HL-60 (cell line): ENCODE results near the gene CEACAM6.
"Not testable (repeated sequence)": the region's sequence is repeated elsewhere in the genome, so short reads cannot be mapped to it uniquely, and the experiment has no call there.

ENCODE experiments used
- DNase-seq, 2 experiments: peaks; one replicate each; pipeline ENCODE4 v3.0.0-alpha.2; 2010 to 2020; ENCODE audit warnings: low read depth in 1 of 2, low spot score in 1 of 2
- H3K27ac ChIP-seq: fragments of 250-450 bp; sonication (Bioruptor Pico); replicated peaks from 2 replicates; pipeline ENCODE4 v1.5.1; 2020; ENCODE audit warnings: mild to moderate bottlenecking, moderate library complexity
- H3K27me3 ChIP-seq: fragments of 250-450 bp; sonication (Bioruptor Pico); 2 replicates; pipeline ENCODE4 v1.5.1; 2021; ENCODE audit warnings: mild to moderate bottlenecking, moderate library complexity; ENCODE audit not compliant: insufficient read depth, poor library complexity, severe bottlenecking
- H3K4me3 ChIP-seq: replicated peaks from 2 replicates; pipeline ENCODE4 v1.5.1; 2011; ENCODE audit warnings: mild to moderate bottlenecking, control low read depth, low read length; ENCODE audit not compliant: insufficient read depth
- CTCF ChIP-seq: IDR thresholded peaks from one replicate; pipeline ENCODE4 v1.5.1; 2011; ENCODE audit warnings: low read length, control low read depth, inconsistent platforms; ENCODE audit not compliant: insufficient read depth
- GABPA ChIP-seq: IDR thresholded peaks from 2 replicates; pipeline ENCODE4 v1.6.1; 2012; ENCODE audit warnings: low read depth
- POLR2AphosphoS5 ChIP-seq: IDR thresholded peaks from 2 replicates; pipeline ENCODE4 v1.6.1; 2012; ENCODE audit warnings: low read depth
- REST ChIP-seq: IDR thresholded peaks from 2 replicates; pipeline ENCODE4 v1.6.1; 2012; ENCODE audit warnings: low read depth; ENCODE audit not compliant: insufficient replicate concordance
- SPI1 ChIP-seq: IDR thresholded peaks from 2 replicates; pipeline ENCODE4 v1.6.1; 2012; ENCODE audit warnings: low read depth, mild to moderate bottlenecking, borderline replicate concordance

Gene CEACAM6

DNA sequence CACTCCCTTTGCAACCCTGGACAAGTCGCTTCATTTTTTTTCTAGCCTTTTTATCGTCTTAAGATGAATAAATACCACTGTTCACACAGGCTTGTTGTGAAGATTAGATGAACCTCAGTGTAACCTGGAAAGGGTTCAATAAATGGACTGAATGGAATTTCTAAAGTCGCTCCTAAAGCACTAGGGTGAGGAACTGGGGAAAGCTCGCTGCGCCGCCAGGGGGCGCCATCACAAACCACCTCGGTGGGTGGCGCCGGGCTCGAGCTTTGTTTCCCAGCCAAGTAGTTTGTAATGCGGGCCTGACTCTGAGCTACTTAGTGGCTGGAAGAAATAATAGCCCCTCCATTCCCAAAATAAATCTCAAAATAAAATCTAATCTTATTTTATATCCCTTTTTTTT lies 2.2 kb upstream of the CEACAM6 start:
- H3K27me3 ChIP-seq = no peaks in the 10 kb centered on the region
- DNase-seq = peak; percentile 31 to 76
- TF ChIP-seq SPI1 (peak; percentile 46; the same call in 1 of the 2 replicates), CTCF (peak; percentile 59), POLR2AphosphoS5 (no peak)
- no peak overlapping the region for H3K4me3 ChIP-seq
- peak overlapping the region; percentile 18 for H3K27ac ChIP-seq

DNA sequence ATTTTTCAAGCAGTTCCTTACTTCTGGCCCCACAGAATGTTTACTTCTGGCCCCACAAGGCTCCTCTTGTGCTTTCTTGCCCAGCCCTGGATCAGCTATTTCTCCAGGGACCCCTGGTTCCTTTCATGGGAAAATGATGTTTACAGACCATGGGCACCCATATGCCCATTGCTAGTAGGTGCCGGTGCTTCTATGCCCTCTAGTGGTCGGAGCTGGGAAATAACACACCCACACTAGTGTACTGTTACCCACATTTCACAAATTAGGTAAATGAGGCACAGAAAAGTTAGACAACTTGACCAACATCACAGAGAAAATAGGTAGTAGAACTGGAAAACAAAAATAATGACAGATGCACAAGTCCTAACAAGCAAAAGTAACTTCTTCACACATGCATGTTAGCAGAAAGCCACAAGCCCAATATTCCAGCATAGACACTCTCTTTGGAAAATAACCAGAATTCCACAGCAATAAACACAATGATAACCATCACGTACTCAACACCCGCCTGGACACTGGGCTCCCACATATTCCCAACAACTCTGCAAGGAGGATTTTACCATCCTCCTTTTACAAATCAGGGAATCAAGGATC lies 1.3 kb upstream of the CEACAM6 start:
- Histone ChIP-seq H3K27ac (peak overlapping the region; percentile 14; the same call in 1 of the 2 replicates), H3K4me3 (no peak overlapping the region), H3K27me3 (no peaks in the 10 kb centered on the region)
- DNase-seq = peak; percentile 28 to 80
- TF ChIP-seq REST (no peak), POLR2AphosphoS5 (no peak), CTCF (peak; percentile 45), GABPA (no peak), SPI1 (no peak)

DNA sequence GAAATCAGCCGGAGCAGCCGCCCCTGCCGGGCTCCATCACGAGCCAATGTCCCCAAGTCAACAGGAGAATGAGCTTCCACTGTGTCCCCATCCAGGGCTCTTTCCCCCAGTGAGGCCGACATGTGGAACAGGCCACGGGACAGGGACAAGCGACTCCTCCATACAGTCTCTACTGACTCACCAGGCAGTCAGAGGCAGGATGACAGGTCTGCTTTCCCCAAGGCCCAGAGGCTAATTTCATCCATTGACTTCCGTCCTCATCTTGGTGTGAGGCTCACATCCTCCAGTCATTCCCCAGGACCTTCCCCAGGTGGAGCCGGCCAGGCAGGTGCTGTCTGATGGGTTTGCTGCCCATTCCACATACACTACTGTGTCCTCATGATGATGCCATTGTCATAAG lies 3.5 kb downstream of the CEACAM6 start:
- TF ChIP-seq SPI1 (no peak), POLR2AphosphoS5 (no peak)

GRCh38 chr19:41767115-41767514 lies 11.8 kb downstream of the CEACAM6 start:
- no peaks in the 10 kb centered on the region for H3K27me3 ChIP-seq
- H3K27ac ChIP-seq = no peak overlapping the region
- no peak overlapping the region for H3K4me3 ChIP-seq
- no peak for TF ChIP-seq SPI1
- no peak for DNase-seq

More for the DNA sequence above, 3.5 kb downstream of the CEACAM6 start:
- no peak for DNase-seq
- Histone ChIP-seq H3K27ac (peak overlapping the region; percentile 74), H3K27me3 (no peaks in the 10 kb centered on the region), H3K4me3 (peak overlapping the region; percentile 38)

- not testable (repeated sequence) for H3K27me3 ChIP-seq, H3K4me3 ChIP-seq, DNase-seq, H3K27ac ChIP-seq
Observed at GRCh38 chr19:41768105-41768504, 12.8 kb downstream of the CEACAM6 start.

DNA sequence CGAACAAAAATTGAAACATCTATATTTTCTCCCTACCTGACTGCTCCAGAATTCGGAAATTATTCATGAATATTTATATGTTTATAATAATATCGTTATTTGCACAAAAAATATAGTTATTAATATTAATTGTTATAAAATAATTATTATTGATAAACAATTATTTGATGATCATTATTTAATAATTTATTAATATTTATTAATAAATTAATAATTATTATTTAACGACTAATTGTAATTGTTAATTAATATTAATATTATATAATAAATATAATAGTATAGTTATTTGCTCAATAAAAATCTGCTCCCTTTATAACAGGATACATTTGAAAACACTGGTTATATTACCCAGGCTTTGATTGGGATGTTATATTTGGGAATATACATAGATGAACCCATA lies 14.3 kb downstream of the CEACAM6 start:
- H3K27me3 ChIP-seq = no peaks in the 10 kb centered on the region
- TF ChIP-seq SPI1 = no peak
- no peak for TF ChIP-seq CTCF
- TF ChIP-seq POLR2AphosphoS5 = no peak
- TF ChIP-seq GABPA = no peak
- no peak for TF ChIP-seq REST
- no peak for DNase-seq
- no peak overlapping the region for H3K4me3 ChIP-seq
- no peak overlapping the region for H3K27ac ChIP-seq
